NCI-H345 (cell line): ENCODE data around the gene ATG9B.

Source experiments
- DNase-seq: peaks from one replicate; lab custom pipeline; 2025; lab: John Stamatoyannopoulos, UW

ATG9B gene, protein sequence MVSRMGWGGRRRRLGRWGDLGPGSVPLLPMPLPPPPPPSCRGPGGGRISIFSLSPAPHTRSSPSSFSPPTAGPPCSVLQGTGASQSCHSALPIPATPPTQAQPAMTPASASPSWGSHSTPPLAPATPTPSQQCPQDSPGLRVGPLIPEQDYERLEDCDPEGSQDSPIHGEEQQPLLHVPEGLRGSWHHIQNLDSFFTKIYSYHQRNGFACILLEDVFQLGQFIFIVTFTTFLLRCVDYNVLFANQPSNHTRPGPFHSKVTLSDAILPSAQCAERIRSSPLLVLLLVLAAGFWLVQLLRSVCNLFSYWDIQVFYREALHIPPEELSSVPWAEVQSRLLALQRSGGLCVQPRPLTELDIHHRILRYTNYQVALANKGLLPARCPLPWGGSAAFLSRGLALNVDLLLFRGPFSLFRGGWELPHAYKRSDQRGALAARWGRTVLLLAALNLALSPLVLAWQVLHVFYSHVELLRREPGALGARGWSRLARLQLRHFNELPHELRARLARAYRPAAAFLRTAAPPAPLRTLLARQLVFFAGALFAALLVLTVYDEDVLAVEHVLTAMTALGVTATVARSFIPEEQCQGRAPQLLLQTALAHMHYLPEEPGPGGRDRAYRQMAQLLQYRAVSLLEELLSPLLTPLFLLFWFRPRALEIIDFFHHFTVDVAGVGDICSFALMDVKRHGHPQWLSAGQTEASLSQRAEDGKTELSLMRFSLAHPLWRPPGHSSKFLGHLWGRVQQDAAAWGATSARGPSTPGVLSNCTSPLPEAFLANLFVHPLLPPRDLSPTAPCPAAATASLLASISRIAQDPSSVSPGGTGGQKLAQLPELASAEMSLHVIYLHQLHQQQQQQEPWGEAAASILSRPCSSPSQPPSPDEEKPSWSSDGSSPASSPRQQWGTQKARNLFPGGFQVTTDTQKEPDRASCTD

DNA sequence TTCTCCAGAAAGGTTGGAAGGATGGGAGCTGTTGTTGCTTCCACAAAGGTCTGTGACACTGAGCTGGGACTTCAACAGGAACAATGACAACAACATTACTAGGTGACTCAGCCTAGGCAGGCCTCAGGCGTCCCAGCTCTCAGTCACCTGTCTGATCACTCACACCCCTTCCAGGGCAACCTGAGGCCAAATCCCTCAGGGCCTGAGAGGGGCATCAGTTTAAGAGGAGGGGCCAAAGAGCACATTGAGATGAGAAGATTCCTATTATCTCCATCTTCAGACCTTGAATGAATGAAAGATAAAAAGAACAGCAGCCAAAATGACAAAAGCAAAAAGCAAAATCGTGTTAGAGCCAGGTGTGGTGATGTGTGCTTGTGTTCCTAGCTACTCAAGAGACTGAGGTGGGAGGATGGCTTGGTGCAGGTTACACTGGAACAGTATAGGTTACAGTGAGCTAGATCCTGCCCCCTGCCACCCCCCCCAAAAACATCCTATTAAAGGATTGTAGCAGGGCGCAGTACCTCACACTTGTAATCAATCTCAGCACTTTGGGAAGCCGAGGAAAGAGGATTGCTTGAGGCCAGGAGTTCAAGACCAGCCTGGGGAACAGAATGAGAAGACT, at the start of gene ATG9B:
ATG9B (minus strand) TSS at position 60 of the 622 bp plus-strand sequence. CDS start 71 bp downstream, outside the sequence.
- DNase-seq = no peak

DNA sequence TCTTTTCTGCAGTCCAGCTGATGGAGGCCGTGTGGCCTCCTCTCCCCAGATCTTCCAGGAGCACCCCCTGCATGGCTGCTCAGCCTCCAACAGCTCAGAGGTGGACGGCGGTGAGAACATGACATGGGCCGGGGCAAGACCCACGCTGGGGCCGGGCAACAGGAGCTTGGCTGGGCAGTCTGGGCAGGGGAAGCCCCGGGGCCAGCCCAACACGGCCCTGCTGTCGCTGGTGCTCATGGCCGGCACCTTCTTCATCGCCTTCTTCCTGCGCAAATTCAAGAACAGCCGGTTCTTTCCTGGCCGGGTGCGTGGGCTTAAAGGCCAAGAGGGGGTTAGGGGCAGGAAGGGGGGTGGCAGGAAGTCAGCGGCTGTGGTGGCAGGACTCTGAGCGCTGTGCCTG, 49.7 kb upstream of the ATG9B start:
- no peak for DNase-seq

DNA sequence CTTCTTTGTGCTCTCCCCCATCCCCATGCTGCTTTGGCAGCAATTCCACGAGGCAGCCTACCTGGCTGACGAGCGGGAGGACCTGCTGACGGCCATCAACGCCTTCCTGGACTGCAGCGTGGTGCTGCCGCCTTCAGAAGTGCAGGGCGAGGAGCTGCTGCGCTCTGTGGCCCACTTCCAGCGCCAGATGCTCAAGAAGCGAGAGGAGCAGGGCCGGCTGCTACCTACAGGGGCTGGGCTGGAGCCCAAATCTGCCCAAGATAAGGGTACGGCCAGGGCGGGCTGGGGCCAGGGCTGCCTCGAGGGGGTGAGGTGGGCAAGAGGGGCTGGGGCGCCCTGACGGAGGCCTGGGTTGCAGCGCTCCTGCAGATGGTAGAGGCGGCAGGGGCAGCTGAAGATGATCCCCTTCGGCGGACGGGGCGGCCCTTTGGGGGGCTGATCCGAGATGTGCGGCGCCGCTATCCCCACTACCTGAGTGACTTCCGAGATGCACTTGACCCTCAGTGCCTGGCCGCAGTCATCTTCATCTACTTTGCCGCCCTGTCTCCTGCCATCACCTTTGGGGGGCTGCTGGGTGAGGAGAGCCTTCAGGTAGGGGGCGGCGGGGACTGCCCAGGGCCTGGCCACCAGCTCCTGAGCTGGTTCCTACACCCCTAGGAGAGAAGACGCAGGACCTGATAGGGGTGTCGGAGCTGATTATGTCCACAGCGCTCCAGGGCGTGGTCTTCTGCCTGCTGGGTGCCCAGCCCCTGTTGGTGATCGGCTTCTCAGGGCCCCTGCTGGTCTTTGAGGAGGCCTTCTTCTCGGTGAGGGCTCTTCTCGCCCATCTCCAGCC, 47.0 kb upstream of the ATG9B start:
- no peak for DNase-seq

DNA sequence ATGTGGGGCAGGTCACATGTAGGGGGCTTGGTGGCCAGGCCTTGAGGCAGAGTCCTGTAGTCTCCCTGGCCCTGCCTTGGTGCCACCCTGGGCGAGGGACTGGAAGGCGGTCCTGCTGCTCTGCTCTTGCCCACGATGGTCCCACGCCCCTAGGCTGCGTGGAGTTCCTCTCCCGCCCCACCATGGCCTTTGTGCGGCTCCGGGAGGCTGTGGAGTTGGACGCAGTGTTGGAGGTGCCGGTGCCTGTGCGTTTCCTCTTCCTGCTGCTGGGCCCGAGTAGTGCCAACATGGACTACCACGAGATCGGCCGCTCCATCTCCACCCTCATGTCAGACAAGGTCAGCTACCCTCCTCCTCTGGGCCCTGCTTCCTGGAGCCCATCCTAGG, 46.3 kb upstream of the ATG9B start:
- no peak for DNase-seq

DNA sequence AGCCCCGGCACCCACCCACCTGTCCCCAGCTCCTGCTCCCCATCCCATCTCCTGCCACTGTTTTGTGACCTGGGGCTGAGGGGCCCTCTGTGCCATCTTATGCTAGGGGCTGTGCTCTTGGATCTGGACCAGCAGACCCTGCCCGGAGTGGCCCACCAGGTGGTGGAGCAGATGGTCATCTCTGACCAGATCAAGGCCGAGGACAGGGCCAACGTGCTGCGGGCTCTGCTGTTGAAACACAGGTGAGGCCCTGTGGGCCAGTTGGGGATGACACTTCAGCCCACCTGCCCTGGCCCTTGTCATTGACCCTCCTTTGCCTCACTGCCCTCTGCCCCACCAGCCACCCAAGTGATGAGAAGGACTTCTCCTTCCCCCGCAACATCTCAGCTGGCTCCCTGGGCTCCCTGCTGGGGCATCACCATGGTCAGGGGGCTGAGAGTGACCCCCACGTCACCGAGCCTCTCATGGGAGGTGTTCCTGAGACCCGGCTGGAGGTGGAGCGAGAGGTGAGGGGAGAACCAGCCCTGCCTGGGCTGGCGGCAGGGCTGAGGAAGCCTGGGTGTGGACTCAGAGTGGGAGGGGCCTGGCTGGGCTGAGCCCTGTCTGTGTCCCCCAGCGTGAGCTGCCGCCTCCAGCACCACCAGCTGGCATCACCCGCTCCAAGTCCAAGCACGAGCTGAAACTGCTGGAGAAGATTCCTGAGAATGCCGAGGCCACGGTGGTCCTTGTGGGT, 45.7 kb upstream of the ATG9B start:
- DNase-seq = no peak

DNA sequence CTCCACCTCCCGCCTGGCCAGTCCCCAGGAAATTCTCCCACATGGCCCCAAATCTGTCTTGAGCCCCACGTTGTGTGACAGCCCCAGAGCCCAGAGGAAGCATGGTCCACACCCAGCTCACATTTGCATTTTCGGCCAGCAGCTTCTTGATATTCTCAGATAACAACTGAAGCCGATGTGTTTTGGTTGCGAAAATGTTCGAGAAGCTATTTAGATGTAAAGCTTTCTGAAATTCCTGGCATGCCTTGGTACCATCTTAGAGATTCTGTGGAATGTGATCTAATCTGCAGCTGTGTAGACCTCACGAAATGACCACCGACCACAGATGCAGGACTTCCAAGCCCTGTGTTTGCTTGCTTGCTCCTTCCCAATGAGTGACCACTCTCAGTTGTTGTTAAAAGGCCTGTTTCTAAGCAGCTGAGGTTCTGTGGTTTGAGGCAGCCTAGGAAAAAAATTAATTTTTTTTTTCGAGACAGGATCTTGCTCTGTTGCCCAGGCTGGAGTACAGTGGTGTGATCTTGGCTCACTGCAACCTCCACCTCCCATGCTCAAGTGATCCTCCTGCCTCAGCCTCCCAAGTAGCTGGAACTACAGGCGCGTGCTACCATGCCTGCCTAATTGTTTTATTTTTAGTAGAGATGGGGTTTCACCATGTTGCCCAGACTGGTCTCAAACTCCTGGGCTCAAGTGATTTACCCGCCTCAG, 43.9 kb upstream of the ATG9B start:
- DNase-seq = no peak

DNA sequence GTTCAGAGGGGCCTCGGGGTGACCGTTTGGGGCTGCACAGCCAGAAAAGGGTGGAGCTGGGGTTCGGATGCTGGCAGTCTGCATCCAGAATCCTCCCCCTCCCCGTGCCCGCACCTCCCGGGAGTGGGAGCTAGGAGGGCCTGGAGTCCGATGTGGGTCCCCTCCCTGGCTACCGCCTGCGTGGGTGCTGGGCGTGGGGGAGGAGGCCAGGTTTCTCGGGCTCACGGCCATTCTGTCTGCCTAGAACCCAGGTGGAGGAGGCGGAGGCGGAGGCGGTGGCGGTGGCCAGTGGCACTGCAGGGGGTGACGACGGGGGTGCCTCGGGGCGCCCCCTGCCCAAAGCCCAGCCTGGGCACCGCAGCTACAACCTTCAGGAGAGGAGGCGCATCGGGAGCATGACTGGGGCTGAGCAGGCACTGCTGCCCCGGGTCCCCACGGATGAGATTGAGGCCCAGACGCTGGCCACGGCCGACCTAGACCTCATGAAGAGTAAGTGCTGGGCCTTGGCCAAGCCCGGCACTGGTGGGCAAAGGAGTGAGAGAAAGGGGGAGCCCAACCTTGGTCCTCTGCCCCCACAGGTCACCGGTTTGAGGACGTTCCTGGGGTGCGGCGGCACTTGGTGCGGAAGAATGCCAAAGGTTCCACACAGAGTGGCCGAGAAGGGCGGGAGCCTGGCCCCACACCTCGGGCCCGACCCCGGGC, 42.1 kb upstream of the ATG9B start:
- DNase-seq = no peak

DNA sequence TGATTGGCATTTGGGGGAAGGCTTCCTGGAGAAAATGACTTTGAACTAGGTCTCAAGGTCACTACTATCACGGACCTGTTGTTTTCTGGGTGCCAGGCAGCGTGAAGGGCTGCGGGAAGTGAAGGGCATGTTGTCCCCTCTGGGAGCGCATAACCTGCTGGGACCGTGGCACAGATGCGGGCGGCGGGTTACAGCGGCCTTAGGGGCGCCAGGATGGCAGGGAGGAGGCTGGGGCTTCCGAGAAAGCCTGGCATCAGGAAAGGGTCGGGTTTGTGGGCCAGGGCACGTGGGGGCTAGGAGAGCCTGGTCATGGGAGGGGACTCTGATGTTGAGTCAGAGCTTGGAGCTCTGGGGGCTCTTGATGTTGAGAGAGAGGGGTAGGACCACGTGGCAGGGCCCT, 41.2 kb upstream of the ATG9B start:
- DNase-seq = no peak

DNA sequence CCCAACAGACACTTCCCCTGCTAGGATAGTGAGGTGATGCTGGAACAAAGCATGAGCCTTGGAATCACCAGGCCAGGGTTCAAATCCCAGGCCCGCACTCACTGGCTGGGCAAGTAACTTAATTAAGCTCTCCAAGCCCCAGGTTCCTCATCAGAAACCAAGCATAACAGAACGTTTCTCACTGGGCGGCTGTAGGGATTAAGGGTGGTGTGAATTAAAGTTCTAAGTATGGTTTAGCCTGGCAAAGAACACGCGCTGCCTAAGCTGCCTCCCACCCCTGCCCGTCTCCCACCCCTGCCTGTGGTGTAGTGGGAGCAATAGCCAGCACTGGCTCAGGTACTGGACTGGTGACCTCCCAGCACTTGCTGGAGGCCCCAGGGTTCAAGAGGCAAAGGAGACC, 40.7 kb upstream of the ATG9B start:
- no peak for DNase-seq

DNA sequence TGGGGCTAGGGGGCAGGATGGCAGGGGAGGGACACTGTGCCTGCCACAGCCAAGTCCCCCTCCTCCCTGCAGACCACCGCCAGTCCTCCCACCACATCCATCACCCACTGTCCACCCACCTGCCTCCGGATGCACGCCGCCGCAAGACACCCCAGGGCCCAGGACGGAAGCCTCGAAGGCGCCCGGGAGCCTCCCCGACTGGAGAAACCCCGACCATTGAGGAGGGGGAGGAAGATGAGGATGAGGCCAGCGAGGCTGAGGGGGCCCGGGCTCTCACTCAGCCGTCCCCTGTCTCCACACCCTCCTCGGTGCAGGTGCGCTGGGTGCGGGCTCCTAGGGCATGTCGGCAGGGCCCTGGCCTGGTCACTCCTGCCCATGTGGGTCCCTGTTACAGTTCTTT, 40.2 kb upstream of the ATG9B start:
- DNase-seq = no peak

DNA sequence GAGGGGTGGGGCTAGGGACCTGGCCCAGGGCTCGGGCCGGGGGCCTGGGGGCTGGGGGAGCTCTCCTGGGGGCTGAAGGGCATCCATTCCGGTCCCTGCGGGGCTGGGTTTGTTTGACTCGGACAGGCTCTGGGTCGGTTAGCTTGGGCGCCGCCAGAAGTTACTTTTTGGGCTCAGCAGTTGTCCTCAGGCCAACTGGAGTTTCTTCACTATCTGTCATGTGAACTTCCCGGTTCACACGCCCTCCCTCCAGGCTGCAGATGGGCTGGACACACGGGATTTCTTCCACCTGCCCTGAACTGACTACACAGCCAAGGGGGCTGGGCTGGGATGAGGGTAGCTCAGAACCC, 38.9 kb upstream of the ATG9B start:
- no peak for DNase-seq

DNA sequence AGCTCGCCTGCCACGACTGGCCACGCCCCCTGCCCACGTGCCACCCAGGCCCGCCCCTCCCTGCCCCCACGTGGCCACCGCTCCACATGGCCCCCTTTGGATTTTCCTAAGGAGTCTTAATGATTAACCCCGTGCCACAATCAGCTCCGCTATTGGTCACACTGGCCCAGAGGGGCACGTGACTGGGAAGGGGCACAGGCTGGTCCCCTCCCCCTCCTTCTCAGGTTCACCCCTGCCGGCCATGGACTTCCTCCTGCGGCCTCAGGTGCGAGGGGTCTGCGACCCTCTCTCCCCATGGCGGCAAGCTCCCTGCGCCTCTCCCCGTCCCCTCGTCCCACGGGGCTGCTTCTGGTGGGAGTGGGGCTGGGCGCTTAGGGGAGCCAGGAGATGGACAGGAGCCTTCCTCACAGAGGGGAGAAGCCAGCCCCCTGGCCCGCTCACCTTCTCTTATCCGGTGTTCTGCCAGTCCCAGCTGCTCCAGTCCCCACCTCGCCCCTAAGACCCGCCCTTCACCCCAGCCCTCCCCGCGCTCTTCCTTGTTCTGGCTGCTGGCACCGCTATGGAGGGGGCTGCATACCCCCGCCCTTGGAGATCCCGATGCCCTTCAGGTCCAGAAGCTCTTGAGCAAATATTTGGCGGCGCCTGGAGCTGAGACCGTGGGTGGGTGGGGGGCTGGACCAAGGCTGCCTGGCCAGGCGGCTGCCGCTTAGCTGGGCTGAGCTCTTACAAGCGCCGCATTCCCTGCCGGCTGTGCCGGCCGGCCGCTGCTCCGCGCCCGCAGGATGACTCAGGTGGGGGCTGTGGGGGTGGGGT, 38.3 kb upstream of the ATG9B start:
- DNase-seq = no peak

DNA sequence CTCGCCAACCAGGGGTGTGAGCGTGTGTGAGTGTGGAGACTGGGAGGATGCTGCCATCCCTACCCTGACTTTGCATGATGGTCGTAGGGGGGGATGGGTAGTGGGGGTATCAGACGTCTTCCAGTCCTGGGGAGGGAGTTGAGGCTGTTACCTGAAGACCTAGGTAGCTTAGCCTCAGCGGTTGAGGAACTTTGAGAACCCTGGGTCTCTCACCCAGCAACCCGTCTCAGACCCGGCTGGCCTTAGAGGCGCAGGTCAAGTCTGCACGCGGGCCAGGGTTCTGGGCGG, 37.8 kb upstream of the ATG9B start:
- no peak for DNase-seq

DNA sequence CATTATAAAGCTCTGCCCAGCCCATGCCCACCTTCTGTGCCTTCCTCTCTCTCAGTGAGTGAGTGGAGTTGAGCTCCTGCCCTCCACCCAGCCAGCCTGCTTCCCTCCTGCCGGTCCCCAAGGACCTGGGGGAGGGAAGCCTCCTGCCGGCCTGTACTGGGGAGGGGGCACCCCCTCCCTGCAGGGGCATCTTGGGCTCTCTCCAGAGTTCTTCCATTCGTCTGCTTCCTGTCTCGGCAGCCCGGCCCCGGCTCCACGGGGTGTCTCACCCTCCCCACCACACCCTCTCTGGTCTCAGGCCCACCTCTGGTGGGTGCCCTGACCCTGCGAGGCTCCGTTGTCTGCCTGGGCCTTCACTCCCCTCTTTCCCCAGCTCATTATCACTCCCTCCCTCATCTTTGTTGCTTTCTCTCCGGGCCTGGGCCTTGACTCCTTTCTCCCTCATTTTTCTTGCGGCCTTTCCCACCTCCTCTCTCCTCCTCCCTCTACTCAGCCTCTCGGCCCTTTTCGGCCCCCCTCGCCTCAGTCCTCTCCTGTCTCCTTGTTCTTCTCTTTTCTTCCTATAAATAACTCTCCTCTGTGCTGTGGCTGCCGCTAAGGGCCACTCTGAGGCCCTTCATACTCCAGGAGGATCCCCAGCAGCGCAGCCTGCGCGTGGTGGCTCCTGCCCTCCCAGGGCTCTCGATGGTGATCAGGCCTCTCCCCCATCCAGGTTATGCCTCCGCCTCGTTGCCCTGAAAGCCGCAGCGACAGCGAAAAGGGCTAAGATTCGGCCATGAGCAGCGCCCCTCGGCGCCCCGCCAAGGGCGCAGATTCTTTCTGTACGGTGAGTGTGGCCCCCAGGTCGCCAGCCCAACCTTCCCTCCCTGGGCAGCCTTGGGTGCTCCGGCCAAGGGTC, 37.2 kb upstream of the ATG9B start:
- DNase-seq = no peak

DNA sequence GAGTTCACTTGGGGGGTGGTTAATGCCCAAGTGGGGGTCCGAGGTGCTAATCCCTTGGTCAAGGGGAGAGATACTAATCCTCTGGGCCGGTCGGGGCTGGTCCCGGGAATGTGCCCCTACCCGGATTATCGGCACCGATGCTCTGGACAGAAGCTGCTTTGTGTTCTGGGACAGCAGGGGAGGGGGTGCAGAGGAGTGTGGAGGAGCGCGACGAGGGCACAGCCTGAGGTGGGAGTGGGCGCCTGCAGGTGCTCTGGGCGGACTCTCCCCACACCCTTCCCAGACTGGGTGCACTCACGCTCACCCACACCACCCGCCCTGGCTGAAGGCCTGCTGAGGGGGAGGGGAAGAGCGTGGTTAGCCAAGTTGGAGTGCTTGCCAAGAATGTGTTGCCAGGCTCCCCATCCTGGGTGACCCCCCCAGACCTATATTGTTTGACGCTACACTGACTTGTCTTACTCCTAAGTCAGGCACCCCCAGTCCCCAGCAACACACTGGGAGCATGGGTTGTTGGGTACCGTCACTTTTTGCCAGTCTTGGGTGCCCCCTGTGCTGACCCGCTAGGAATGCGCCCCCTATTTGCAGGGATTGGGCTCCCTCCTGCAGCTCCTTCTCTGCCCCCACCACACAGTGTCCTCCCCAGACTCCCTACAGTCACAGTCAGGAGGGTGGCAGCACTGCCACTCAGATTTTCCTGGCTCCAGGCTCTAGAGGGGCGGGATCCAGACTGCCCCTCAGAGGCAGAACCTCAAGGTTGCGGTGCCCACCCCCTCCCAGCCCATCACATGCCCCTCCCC, 36.3 kb upstream of the ATG9B start:
- peak; percentile 5 for DNase-seq

DNA sequence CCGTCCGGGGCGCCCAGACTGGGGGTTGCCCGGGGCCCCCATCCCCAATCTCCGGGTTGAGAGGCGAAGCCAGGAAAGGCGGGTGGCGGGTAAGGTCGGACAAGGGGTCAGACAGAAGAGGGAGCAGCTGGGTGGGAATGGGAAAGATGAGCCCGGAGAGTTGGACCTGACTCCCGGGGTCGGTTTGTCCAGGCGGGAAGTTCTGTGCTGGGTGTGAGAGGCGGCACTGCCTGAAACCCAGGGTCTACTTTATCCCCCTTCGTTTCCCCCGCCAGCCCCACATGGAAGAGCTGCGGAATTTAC, 35.8 kb upstream of the ATG9B start:
- no peak for DNase-seq

DNA sequence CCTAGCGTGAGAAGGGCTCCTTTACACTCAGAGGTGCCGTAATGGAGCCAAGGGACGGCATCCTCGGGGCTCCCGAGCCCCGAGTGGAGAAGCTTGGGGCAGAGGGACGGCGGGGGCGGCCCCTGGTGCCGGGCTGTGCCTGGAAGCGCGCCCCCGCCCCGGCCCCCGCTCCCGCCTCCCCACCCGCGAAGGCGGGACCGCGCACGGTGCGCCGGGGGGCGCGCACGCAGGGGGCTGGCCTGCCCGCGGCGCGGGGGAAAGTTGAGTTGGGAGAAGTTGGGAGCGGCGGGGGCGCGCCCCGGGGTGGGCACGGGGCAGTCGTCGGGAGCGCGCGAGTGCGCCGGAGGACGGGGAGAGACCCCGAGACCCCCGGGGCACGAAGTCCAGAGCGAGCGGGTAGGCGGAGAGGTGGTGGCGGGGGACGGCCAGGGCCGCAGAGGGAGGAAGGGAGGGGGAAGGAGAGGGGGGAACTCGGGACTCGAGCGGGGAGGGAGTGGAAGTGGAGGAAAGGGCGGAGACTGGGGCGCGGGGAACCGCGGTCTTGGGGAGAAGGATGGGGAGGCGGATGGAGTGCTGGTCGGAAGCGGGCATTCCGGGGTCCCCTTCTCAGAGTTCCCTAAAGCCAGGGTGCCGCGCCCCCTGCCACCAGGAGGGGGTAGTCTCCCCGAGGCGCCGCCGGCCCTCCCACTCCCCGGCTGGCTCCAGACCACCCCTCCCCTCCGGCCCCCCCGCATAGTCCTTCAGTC, 35.2 kb upstream of the ATG9B start, which contains the start of gene SLC4A2:
SLC4A2 (plus strand) TSS at position 223 of the 746 bp plus-strand sequence. CDS start 2,399 bp downstream, outside the sequence.
- DNase-seq = peak; percentile 86
